ENCODE measurements around the gene POLQ. TPM values are rescaled to one million over a fixed set of nuclear protein-coding genes. Genes with fewer than 3 reads are reported as not detected.

The POLQ gene
- total and polyA plus RNA-seq, 2 of the 8 experiments (the other 6 are each of a cell fraction or from before 2014, with no cell fraction given), result 3.6 to 15.3 TPM

GRCh38 chr3:121542924-121543323 lies 2.9 kb downstream of the POLQ start (continued):
- TF ChIP-seq CHD7 (IDR thresholded peaks at IDR 0.05; ENCODE audit: insufficient replicate concordance, low read length) (no peak), POLR2AphosphoS5 (IDR thresholded peaks at IDR 0.05; ENCODE audit: low read depth, low read length) (no peak), RXRA (IDR thresholded peaks at IDR 0.05; ENCODE audit: insufficient read depth, low read depth, low read length) (no peak), NRF1 (IDR thresholded peaks at IDR 0.05; ENCODE audit: low read depth, low read length) (no peak), MAX (IDR thresholded peaks at IDR 0.05) (no peak), TBP (IDR thresholded peaks at IDR 0.05; ENCODE audit: low read depth, low read length) (no peak), KDM5A (IDR thresholded peaks at IDR 0.05; ENCODE audit: low read length) (no peak), SUZ12 (IDR thresholded peaks at IDR 0.05; ENCODE audit: low read length) (no peak), KDM4A (IDR thresholded peaks at IDR 0.05; ENCODE audit: low read depth, low read length, severe bottlenecking) (no peak)
